HUDEP-2 (cell line): Measurements from ENCODE around the gene ADARB1.
"Not testable (repeated sequence)": the region's sequence is repeated elsewhere in the genome, so short reads cannot be mapped to it uniquely, and the experiment has no call there.

ENCODE experiments used
- DNase-seq, 76 experiments: peaks; one replicate each; lab custom pipeline; 2025; ENCODE audit not compliant: unreplicated experiment in 76 of 76; lab: John Stamatoyannopoulos, UW

Gene ADARB1, protein sequence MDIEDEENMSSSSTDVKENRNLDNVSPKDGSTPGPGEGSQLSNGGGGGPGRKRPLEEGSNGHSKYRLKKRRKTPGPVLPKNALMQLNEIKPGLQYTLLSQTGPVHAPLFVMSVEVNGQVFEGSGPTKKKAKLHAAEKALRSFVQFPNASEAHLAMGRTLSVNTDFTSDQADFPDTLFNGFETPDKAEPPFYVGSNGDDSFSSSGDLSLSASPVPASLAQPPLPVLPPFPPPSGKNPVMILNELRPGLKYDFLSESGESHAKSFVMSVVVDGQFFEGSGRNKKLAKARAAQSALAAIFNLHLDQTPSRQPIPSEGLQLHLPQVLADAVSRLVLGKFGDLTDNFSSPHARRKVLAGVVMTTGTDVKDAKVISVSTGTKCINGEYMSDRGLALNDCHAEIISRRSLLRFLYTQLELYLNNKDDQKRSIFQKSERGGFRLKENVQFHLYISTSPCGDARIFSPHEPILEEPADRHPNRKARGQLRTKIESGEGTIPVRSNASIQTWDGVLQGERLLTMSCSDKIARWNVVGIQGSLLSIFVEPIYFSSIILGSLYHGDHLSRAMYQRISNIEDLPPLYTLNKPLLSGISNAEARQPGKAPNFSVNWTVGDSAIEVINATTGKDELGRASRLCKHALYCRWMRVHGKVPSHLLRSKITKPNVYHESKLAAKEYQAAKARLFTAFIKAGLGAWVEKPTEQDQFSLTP

GRCh38 chr21:45074048-45074817 lies at the start of gene ADARB1:
ADARB1 (plus strand) TSS chr21:45074580; CDS start chr21:45171657, 97,077 bp downstream.
- peak in 56 of 76 experiments; percentile 21 to 93 (median 56) for DNase-seq

- no peak for DNase-seq
These were observed 48.2 kb upstream of the ADARB1 start for GRCh38 chr21:45026066-45026745.

- DNase-seq: no peak
These were observed 47.6 kb upstream of the ADARB1 start for GRCh38 chr21:45026826-45027225.

GRCh38 chr21:45027241-45028196 lies 46.9 kb upstream of the ADARB1 start:
- no peak for DNase-seq

DNA sequence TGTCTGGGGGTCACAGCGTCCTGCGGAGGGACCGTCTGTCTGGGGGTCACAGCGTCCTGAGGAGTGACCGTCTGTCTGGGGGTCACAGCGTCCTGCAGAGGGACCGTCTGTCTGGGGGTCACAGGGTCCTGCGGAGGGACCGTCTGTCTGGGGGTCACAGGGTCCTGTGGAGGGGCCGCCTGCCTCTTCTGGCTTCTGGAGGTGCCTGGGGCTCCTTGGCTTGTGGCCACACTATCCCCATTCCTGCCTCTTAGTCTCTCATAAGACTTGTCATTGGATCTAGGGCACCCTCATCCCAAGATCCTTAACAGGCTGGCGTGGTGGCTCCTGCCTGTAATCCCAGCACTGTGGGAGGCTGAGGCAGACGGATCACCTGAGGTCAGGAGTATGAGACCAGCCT lies 45.7 kb upstream of the ADARB1 start:
- not testable (repeated sequence) for DNase-seq

- no peak for DNase-seq
These were observed 45.0 kb upstream of the ADARB1 start for GRCh38 chr21:45029298-45029947.

GRCh38 chr21:45029948-45030681 lies 44.3 kb upstream of the ADARB1 start:
- DNase-seq: no peak

- DNase-seq: no peak
These were observed 43.5 kb upstream of the ADARB1 start for GRCh38 chr21:45030682-45031570.

- DNase-seq: no peak
These were observed 42.7 kb upstream of the ADARB1 start for GRCh38 chr21:45031571-45032191.

DNA sequence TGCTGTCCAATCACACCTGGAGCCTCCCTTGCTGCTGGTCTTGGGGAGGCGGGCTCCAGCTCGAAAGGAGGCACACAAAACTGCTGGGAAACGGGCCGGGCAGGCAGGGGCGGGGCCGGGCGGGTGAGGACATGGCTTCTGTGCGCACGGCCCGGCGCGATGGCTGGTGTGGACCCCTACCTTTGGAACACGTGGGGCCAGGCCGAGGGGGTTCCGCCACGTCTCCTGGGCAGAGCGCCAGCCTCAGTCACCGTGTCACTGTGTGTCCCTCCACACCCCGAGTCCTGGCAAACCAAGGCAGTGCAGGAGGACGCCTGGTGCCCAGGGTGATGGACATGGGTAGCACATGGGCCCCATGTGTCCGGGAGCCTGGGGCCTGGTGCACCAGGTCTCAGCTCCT lies 42.0 kb upstream of the ADARB1 start:
- DNase-seq: no peak

DNA sequence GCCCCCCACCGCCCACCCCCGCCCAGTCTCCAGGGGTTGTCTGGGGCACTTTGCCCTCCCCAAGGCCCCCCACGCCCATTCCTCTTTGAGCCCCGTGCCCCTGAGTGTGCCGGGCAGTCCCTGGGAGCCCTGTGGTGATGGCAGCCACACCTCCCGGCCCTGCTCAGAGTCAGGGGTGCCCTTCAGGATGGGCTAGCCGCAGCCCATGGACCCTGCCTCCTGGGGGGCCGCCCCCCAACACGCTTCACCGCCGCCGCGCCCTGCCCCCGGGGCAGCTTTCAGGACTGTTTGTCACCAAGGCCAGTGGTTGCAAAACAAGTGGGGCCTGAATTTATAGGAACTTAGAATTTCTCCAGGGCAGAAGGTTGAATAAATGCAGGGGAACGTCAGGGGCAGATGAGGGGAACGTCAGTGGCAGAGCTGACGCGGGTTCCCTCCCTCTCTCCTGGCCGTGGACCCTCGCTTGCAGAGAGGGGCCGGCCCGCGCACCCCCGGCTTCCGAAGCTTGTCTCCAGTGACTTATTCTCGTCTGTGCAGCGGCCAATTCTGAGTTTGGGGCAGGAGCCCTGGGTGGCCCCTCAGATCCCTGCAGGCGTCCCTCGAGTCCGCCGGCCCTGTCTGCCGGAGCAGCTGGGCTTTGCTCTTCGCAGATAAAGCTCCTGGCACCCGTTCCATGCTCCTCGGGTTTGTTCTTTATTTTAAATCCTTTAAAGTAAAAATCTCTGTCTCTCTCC lies 41.2 kb upstream of the ADARB1 start:
- no peak for DNase-seq

GRCh38 chr21:45033791-45034555 lies 40.4 kb upstream of the ADARB1 start:
- no peak for DNase-seq

DNA sequence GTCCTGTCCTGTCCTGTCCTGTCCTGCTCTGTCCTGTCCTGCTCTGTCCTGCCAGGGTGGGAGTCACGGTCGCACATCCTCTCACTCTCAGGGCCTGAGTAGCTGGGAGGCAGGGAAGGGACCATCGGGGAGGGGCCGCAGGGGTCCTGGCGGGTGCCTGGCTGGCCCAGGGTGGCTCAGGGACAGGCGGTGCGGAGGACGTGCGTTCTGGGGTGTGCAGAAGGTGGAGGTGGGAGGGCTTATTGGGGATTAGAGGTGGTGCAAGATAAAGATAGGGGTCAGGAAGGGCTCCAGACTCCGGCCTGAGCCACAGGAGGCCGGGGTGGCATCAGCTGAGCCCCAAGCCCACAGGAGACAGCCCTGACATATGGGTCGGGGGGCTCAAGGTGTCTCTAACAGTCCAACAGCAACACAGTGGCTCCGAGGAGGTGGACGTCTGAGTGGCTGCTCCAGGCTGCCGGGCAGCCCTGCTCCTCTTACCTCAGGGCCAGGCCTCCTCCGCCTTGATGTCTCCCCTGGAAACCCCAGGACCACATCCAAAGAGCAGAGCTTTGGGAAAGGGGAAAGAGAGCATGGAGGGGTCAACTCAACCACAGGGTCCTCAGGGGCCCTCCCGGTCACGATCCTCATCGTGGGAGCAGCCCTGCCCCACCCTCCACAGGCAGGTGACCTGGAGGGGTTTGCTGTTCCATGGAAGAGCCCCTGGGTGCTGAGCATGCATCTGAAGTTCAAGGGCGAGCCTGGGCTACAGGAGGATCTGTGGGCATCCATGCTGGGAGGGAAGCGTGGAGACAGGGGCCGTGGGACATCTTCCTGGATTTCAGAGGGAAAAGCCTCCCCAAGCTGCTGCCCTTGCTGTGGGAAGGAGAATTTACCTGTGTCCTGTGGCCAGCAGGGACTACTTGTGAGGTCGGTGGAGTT lies 39.6 kb upstream of the ADARB1 start:
- no peak for DNase-seq

DNA sequence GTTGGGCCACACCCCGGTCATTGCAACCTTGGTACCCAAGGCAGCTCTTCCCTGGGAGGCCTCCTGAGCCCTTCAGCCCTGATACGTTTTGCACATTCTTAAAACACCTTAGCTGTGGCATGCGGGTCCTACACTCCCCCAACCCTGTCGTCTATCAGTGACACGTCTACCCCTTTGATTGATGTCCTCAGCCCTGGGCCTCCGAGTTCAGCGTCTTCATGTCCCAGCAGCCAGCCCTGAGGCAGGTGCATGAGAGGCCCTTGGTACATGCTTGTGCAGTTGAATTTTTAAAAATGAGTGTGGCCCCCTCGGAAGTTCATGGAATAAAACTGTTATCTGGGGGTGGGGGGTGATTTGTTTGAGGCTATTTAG lies 38.9 kb upstream of the ADARB1 start:
- no peak for DNase-seq

GRCh38 chr21:45036630-45037029 lies 37.8 kb upstream of the ADARB1 start:
- no peak for DNase-seq
